Right lobe of liver (tissue), 6 donors: ENCODE data around the gene VAMP5. TPM values are rescaled to one million over a fixed set of nuclear protein-coding genes. Genes with fewer than 3 reads are reported as not detected.
"Not testable (repeated sequence)": the region's sequence is repeated elsewhere in the genome, so short reads cannot be mapped to it uniquely, and the experiment has no call there.

Experiments
- ATAC-seq, 4 donors: fragments of 200-7000 bp; cut with Tn5 transposase; one replicate each; pipeline ENCODE4 v1.9.1; 2020; ENCODE audit warnings: mild to moderate bottlenecking in 4 of 4, moderate library complexity in 4 of 4
- DNase-seq, 3 donors: peaks; one replicate each; pipeline ENCODE4 v3.0.0-alpha.2; 2020
- H3K27ac ChIP-seq, 3 donors: fragments of 200-600 bp; one replicate each; pipeline ENCODE4 v1.8.0; 2022
- H3K27me3 ChIP-seq, 2 donors: fragments of 200-600 bp; one replicate each; pipeline ENCODE4 v1.8.0; 2022
- H3K36me3 ChIP-seq, 4 donors: fragments of 200-600 bp; sonication (generic) in 1 of 4; one replicate each; pipeline versions ENCODE4 v1.5.1 to v1.8.0; 2017 to 2022; ENCODE audit warnings: control low read depth in 1 of 4
- H3K4me1 ChIP-seq, 4 donors: fragments of 200-600 bp; sonication (generic) in 1 of 4; one replicate each; pipeline versions ENCODE4 v1.5.1 to v1.8.0; 2017 to 2022; ENCODE audit warnings: control low read depth in 1 of 4
- H3K4me3 ChIP-seq, 3 donors: fragments of 200-600 bp; one replicate each; pipeline ENCODE4 v1.8.0; 2022
- H3K9me3 ChIP-seq, 4 donors: fragments of 200-600 bp; sonication (generic) in 1 of 4; one replicate each; pipeline versions ENCODE4 v1.5.1 to v1.8.0; 2017 to 2022; ENCODE audit warnings: control low read depth in 1 of 4
- POLR2A ChIP-seq: fragments of 450-650 bp; IDR thresholded peaks from one replicate; pipeline ENCODE4 v1.6.1; 2017; ENCODE audit warnings: antibody characterized with exemption, mild to moderate bottlenecking
- WGBS: methylation state at CpG from one replicate; pipeline ENCODE4 v1.1.6; 2018; ENCODE audit warnings: low coverage, low lambda C conversion rate; ENCODE audit not compliant: insufficient coverage; ENCODE audit errors: missing lambda C conversion rate; 5-methylcytosine and 5-hydroxymethylcytosine counted together
- intact Hi-C, 2 donors: fragments of 100-400 bp; cut with DNase I; formaldehyde crosslinking; loops; one replicate each; pipeline versions ENCODE4 v1.11.2 to v1.14.1; 2022
- total RNA-seq, 6 experiments: library from RNA; depleted of rRNA in 2 of 6; stranded (reverse); fragments of >200 nt in 2 of 6; fragmentation: NEBNext Ultra II Directional in 3 of 6; extraction: Animal tissue kit (Norgen Biotek cat#: 25700) in 3 of 6; gene quantifications; one replicate each; pipeline versions ENCODE4 v1.1.0 to v1.2.4, GENCODE V29; 2016 to 2023
- TF ChIP-seq, protein P1 (sequence below), 4 donors: fragments of 200-600 bp in 3 of 4; fragments of 450-650 bp in 1 of 4; IDR thresholded peaks; one replicate each; pipeline versions ENCODE4 v1.5.1 to v1.8.0; 2016 to 2022; ENCODE audit warnings: antibody characterized with exemption in 4 of 4, mild to moderate bottlenecking in 2 of 4
- donor health status: DM: no; HTN: yes; CAD: no.
- donor health status: DM: no; HTN: no; CAD: no.
- donor health status: DM: no; HTN: no; CAD: no.
- donor health status: DM: no; HTN: yes; CAD: no.
- donor health status: DM: no; HTN: yes; CAD: no.

VAMP5 gene
- total RNA-seq, 6 experiments from 2014 or later = 27.2 to 50.1 (median 34.7) TPM

- peak overlapping the region in 1 of 3 donors; percentile 99 for H3K4me3 ChIP-seq
- H3K4me1 ChIP-seq = peaks cover 0 to 30% (median 12%) of the 10 kb centered on the region in 4 donors
- TF ChIP-seq, protein P1, sequence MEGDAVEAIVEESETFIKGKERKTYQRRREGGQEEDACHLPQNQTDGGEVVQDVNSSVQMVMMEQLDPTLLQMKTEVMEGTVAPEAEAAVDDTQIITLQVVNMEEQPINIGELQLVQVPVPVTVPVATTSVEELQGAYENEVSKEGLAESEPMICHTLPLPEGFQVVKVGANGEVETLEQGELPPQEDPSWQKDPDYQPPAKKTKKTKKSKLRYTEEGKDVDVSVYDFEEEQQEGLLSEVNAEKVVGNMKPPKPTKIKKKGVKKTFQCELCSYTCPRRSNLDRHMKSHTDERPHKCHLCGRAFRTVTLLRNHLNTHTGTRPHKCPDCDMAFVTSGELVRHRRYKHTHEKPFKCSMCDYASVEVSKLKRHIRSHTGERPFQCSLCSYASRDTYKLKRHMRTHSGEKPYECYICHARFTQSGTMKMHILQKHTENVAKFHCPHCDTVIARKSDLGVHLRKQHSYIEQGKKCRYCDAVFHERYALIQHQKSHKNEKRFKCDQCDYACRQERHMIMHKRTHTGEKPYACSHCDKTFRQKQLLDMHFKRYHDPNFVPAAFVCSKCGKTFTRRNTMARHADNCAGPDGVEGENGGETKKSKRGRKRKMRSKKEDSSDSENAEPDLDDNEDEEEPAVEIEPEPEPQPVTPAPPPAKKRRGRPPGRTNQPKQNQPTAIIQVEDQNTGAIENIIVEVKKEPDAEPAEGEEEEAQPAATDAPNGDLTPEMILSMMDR (IDR thresholded peaks at IDR 0.05) = no peak
- TF ChIP-seq POLR2A = no peak
- DNase-seq (no peak), ATAC-seq (no peak)
- H3K27ac ChIP-seq = no peak overlapping the region
- intact Hi-C loops = no loop called here
- peaks cover 15 to 57% (median 36%) of the 10 kb centered on the region in 4 donors for H3K36me3 ChIP-seq
- 53% methylated on average over 5 of the region's 5 CpGs for WGBS
- no peaks in the 10 kb centered on the region for H3K9me3 ChIP-seq
- no peaks in the 10 kb centered on the region for H3K27me3 ChIP-seq
Observed at GRCh38 chr2:85541753-85542457, 42.3 kb upstream of the VAMP5 start.

DNA sequence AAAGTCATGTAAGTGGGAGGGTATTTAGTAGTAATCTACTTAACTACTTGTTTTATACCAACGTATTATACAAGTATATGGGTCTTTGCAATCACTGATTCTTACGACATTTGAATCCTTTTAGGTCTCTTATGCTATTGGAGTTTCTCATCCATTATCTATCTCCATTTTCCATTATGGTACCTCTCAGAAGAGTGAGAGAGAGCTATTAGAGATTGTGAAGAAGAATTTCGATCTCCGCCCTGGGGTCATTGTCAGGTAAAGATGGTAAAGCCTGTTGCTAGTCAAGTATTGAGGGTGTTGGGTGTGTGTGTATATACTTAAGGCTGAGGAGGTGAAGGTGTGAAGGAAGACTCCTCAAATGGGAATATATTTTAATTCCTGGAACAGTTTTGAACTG lies 41.5 kb upstream of the VAMP5 start:
- WGBS = 77% methylated on average over 4 of the region's 4 CpGs
- no peak for ATAC-seq

GRCh38 chr2:85544254-85544691 lies 40.0 kb upstream of the VAMP5 start:
- DNase-seq, intact Hi-C loops, H3K4me3 ChIP-seq, ATAC-seq, H3K9me3 ChIP-seq, H3K27ac ChIP-seq, H3K27me3 ChIP-seq: not testable (repeated sequence)
- H3K4me1 ChIP-seq = peaks cover 0 to 26% (median 8%) of the 10 kb centered on the region in 4 donors
- H3K36me3 ChIP-seq = peaks cover 15 to 65% (median 38%) of the 10 kb centered on the region in 4 donors
- 72% methylated on average over 3 of the region's 3 CpGs for WGBS

More for the DNA sequence above, 41.5 kb upstream of the VAMP5 start:
- Histone ChIP-seq H3K27me3 (no peaks in the 10 kb centered on the region), H3K9me3 (no peaks in the 10 kb centered on the region), H3K27ac (no peak overlapping the region), H3K4me1 (peaks cover 0 to 26% (median 8%) of the 10 kb centered on the region in 4 donors), H3K4me3 (no peak overlapping the region), H3K36me3 (peaks cover 15 to 59% (median 36%) of the 10 kb centered on the region in 4 donors)
- DNase-seq = no peak
- intact Hi-C loops = no loop called here
- no peak for TF ChIP-seq POLR2A
- TF ChIP-seq, protein P1 (IDR thresholded peaks at IDR 0.05) = no peak

- ATAC-seq, DNase-seq, H3K27ac ChIP-seq, H3K27me3 ChIP-seq, intact Hi-C loops, H3K4me3 ChIP-seq, H3K9me3 ChIP-seq: not testable (repeated sequence)
- peaks cover 15 to 74% (median 40%) of the 10 kb centered on the region in 4 donors for H3K36me3 ChIP-seq
- 93% methylated on average over 3 of the region's 5 CpGs for WGBS
- H3K4me1 ChIP-seq = peaks cover 0 to 26% (median 8%) of the 10 kb centered on the region in 4 donors
- peak; percentile 11 for TF ChIP-seq POLR2A
Observed at GRCh38 chr2:85544915-85545779, 39.1 kb upstream of the VAMP5 start.

DNA sequence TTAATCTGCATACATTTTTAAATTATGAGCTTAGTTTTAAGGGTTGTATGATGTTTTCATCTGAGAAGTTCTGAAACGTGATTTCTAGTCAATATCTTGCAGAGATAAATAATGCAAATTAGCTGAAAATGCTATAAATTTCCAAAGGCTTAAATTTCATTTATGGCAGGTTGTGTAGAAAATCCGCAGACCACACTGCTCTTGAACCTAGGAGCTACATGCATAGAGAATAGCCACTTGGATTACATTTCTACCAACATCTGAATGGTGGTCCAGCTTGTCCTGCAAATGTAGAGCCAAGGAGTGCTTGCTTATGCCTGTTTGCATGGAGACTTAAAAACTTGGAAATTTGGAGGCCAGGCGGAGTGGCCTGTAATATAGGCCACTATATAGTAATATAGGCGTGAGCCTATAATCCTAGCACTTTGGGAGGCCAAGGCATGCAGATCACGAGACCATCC lies 38.4 kb upstream of the VAMP5 start:
- H3K36me3 ChIP-seq = peaks cover 20 to 77% (median 44%) of the 10 kb centered on the region in 4 donors
- H3K4me3 ChIP-seq = no peak overlapping the region
- ATAC-seq = no peak
- no peaks in the 10 kb centered on the region for H3K9me3 ChIP-seq
- peak; percentile 4 for TF ChIP-seq POLR2A
- TF ChIP-seq, protein P1 (IDR thresholded peaks at IDR 0.05) = no peak
- DNase-seq = no peak
- 77% methylated on average over 3 of the region's 5 CpGs for WGBS
- H3K27me3 ChIP-seq = no peaks in the 10 kb centered on the region
- H3K4me1 ChIP-seq = peaks cover 0 to 22% (median 8%) of the 10 kb centered on the region in 4 donors
- intact Hi-C loops = no loop called here
- no peak overlapping the region for H3K27ac ChIP-seq
